HEK293 (cell line): ENCODE results near the gene CENPP.

Experiments used
- CTCF ChIA-PET: fragments of 350-600 bp; formaldehyde crosslinking; extraction: SDS; loops from one replicate; lab custom pipeline; 2021; ENCODE audit warnings: antibody characterized with exemption; lab: Yijun Ruan, JAX
- POLR2A ChIA-PET: fragments of 300-600 bp; formaldehyde crosslinking; extraction: SDS; loops from one replicate; lab custom pipeline; 2020; ENCODE audit warnings: antibody characterized with exemption, inconsistent platforms; lab: Yijun Ruan, JAX
- H3K27ac ChIP-seq: fragments of 200-500 bp; sonication (Bioruptor generic); 2 replicates; pipeline ENCODE4 v1.5.1; 2014; ENCODE audit warnings: low read depth, low read length, control low read depth, inconsistent platforms; ENCODE audit errors: extremely low read depth
- H3K36me3 ChIP-seq, 2 experiments: fragments of 200-500 bp in 1 of 2; sonication (Bioruptor generic) in 1 of 2; 1 replicate in 1 of 2; 2 replicates in 1 of 2; pipeline ENCODE4 v1.5.1; 2014 to 2017; ENCODE audit warnings: inconsistent platforms in 2 of 2, low read length in 2 of 2; ENCODE audit not compliant: control insufficient read depth in 2 of 2, insufficient read depth in 1 of 2
- H3K4me1 ChIP-seq: fragments of 200-500 bp; sonication (Bioruptor generic); 2 replicates; pipeline ENCODE4 v1.5.1; 2014; ENCODE audit warnings: mild to moderate bottlenecking, low read length, inconsistent platforms; ENCODE audit not compliant: control insufficient read depth, insufficient read depth
- H3K4me3 ChIP-seq: 2 replicates; pipeline ENCODE4 v1.5.1; 2011; ENCODE audit warnings: low read depth, mild to moderate bottlenecking, control low read depth, low read length, moderate library complexity
- H3K9me3 ChIP-seq: fragments of 200-500 bp; sonication (Bioruptor generic); 2 replicates; pipeline ENCODE4 v1.5.1; 2014; ENCODE audit warnings: low read depth, low read length, inconsistent platforms; ENCODE audit not compliant: control insufficient read depth, insufficient read depth
- HOXA7 ChIP-seq: sonication (generic); formaldehyde crosslinking; IDR thresholded peaks from 2 replicates; pipeline ENCODE4 v1.8.1; 2022; ENCODE audit warnings: missing genetic modification reagents, borderline replicate concordance
- HOXD13 ChIP-seq: sonication (generic); formaldehyde crosslinking; IDR thresholded peaks from 2 replicates; pipeline ENCODE4 v1.8.0; 2022; ENCODE audit warnings: missing genetic modification reagents, borderline replicate concordance
- PATZ1 ChIP-seq: fragments of 450-650 bp; formaldehyde crosslinking; IDR thresholded peaks from 2 replicates; pipeline ENCODE4 v1.5.1; 2016; ENCODE audit warnings: missing biosample characterization, missing genetic modification characterization
- PRDM1 ChIP-seq: fragments of 450-650 bp; formaldehyde crosslinking; IDR thresholded peaks from 2 replicates; pipeline ENCODE4; 2016; ENCODE audit warnings: missing biosample characterization, missing genetic modification characterization
- REPIN1 ChIP-seq: fragments of 450-650 bp; formaldehyde crosslinking; IDR thresholded peaks from 2 replicates; pipeline ENCODE4 v1.5.1; 2017; ENCODE audit warnings: missing biosample characterization, missing genetic modification characterization, low read depth
- SP3 ChIP-seq: fragments of 450-650 bp; formaldehyde crosslinking; IDR thresholded peaks from 2 replicates; pipeline ENCODE4 v1.5.1; 2016; ENCODE audit warnings: missing biosample characterization, missing genetic modification characterization
- ZBTB1 ChIP-seq: fragments of 450-650 bp; formaldehyde crosslinking; IDR thresholded peaks from 2 replicates; pipeline ENCODE4 v1.5.1; 2016; ENCODE audit warnings: missing biosample characterization, missing genetic modification characterization
- ZFP3 ChIP-seq: fragments of 450-650 bp; formaldehyde crosslinking; IDR thresholded peaks from 2 replicates; pipeline ENCODE4 v1.5.1; 2016; ENCODE audit warnings: low read depth, missing biosample characterization, missing genetic modification characterization
- ZNF114 ChIP-seq: fragments of 450-650 bp; formaldehyde crosslinking; IDR thresholded peaks from 2 replicates; pipeline ENCODE4 v1.5.0; 2017; ENCODE audit warnings: missing biosample characterization, missing genetic modification characterization
- ZNF140 ChIP-seq: fragments of 450-650 bp; formaldehyde crosslinking; IDR thresholded peaks from 2 replicates; pipeline ENCODE4 v1.5.1; 2016; ENCODE audit warnings: missing biosample characterization, missing genetic modification characterization
- ZNF146 ChIP-seq: fragments of 450-650 bp; formaldehyde crosslinking; IDR thresholded peaks from 2 replicates; pipeline ENCODE4 v1.5.1; 2016; ENCODE audit warnings: missing biosample characterization, missing genetic modification characterization
- ZNF184 ChIP-seq: fragments of 450-650 bp; IDR thresholded peaks from 2 replicates; pipeline ENCODE4 v1.5.1; 2018; ENCODE audit warnings: missing biosample characterization, mild to moderate bottlenecking, missing genetic modification characterization
- ZNF2 ChIP-seq: fragments of 450-650 bp; formaldehyde crosslinking; IDR thresholded peaks from 2 replicates; pipeline ENCODE4 v1.5.1; 2016; ENCODE audit warnings: missing biosample characterization, missing genetic modification characterization
- ZNF302 ChIP-seq: fragments of 450-650 bp; formaldehyde crosslinking; IDR thresholded peaks from 2 replicates; pipeline ENCODE4 v1.5.1; 2016; ENCODE audit warnings: missing biosample characterization, missing genetic modification characterization, low read depth
- ZNF324 ChIP-seq: fragments of 450-650 bp; formaldehyde crosslinking; IDR thresholded peaks from 2 replicates; pipeline ENCODE4 v1.5.1; 2016; ENCODE audit warnings: missing biosample characterization, missing genetic modification characterization
- ZNF423 ChIP-seq: fragments of 450-650 bp; formaldehyde crosslinking; IDR thresholded peaks from 2 replicates; pipeline ENCODE4 v1.5.1; 2016; ENCODE audit warnings: missing biosample characterization, missing genetic modification characterization
- ZNF501 ChIP-seq: fragments of 450-650 bp; formaldehyde crosslinking; IDR thresholded peaks from 2 replicates; pipeline ENCODE4 v1.5.1; 2016; ENCODE audit warnings: missing biosample characterization, missing genetic modification characterization
- ZNF518A ChIP-seq: fragments of 450-650 bp; formaldehyde crosslinking; conservative IDR thresholded peaks from 2 replicates; pipeline ENCODE4 v1.5.1; 2016; ENCODE audit warnings: low read depth, missing biosample characterization, missing genetic modification characterization
- ZNF549 ChIP-seq: fragments of 450-650 bp; IDR thresholded peaks from 2 replicates; pipeline ENCODE4 v1.5.1; 2018; ENCODE audit warnings: missing biosample characterization, missing genetic modification characterization, mild to moderate bottlenecking, inconsistent platforms, moderate library complexity
- ZNF555 ChIP-seq: fragments of 450-650 bp; formaldehyde crosslinking; conservative IDR thresholded peaks from 2 replicates; pipeline ENCODE4 v1.5.1; 2017; ENCODE audit warnings: missing biosample characterization, mild to moderate bottlenecking, missing genetic modification characterization, inconsistent platforms
- ZNF571 ChIP-seq: fragments of 450-650 bp; formaldehyde crosslinking; IDR thresholded peaks from 2 replicates; pipeline ENCODE4 v1.5.0; 2017; ENCODE audit warnings: missing biosample characterization, missing genetic modification characterization
- ZNF596 ChIP-seq: fragments of 450-650 bp; IDR thresholded peaks from 2 replicates; pipeline ENCODE4 v1.5.0; 2018; ENCODE audit warnings: missing biosample characterization, mild to moderate bottlenecking, missing genetic modification characterization, moderate library complexity
- ZNF658 ChIP-seq: fragments of 450-650 bp; formaldehyde crosslinking; IDR thresholded peaks from 2 replicates; pipeline ENCODE4; 2016; ENCODE audit warnings: missing biosample characterization, missing genetic modification characterization
- ZNF776 ChIP-seq: fragments of 450-650 bp; formaldehyde crosslinking; IDR thresholded peaks from 2 replicates; pipeline ENCODE4 v1.5.0; 2017; ENCODE audit warnings: missing biosample characterization, missing genetic modification characterization, borderline replicate concordance
- TF ChIP-seq, protein P1 (sequence below): fragments of 450-650 bp; formaldehyde crosslinking; IDR thresholded peaks from 2 replicates; pipeline ENCODE4 v1.5.1; 2016; ENCODE audit warnings: missing biosample characterization, missing genetic modification characterization

Gene CENPP

GRCh38 chr9:92527832-92528521 lies 202.2 kb downstream of the CENPP start (continued):
- TF ChIP-seq ZNF571 (no peak), ZNF114 (no peak), ZNF555 (tag by site-specific recombination) (no peak), ZNF302 (no peak), ZNF596 (tag by site-specific recombination) (no peak), ZNF549 (tag by site-specific recombination) (no peak), ZNF518A (tag by site-specific recombination) (no peak), ZNF140 (tag by site-specific recombination) (no peak), ZNF658 (tag by site-specific recombination) (no peak), PATZ1 (no peak), HOXD13 (CRISPR knock-in tag) (no peak), HOXA7 (no peak), ZNF423 (tag by site-specific recombination) (no peak)

- H3K36me3 ChIP-seq = no peaks in the 10 kb centered on the region
- TF ChIP-seq ZNF776 (tag by site-specific recombination) = no peak
- TF ChIP-seq ZNF146 (tag by site-specific recombination) = no peak
- TF ChIP-seq, protein P1, sequence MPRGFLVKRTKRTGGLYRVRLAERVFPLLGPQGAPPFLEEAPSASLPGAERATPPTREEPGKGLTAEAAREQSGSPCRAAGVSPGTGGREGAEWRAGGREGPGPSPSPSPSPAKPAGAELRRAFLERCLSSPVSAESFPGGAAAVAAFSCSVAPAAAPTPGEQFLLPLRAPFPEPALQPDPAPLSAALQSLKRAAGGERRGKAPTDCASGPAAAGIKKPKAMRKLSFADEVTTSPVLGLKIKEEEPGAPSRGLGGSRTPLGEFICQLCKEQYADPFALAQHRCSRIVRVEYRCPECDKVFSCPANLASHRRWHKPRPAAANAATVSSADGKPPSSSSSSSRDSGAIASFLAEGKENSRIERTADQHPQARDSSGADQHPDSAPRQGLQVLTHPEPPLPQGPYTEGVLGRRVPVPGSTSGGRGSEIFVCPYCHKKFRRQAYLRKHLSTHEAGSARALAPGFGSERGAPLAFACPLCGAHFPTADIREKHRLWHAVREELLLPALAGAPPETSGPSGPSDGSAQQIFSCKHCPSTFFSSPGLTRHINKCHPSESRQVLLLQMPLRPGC = no peak
- no peak for TF ChIP-seq ZNF324 (tag by site-specific recombination)
- no peak for TF ChIP-seq ZFP3 (tag by site-specific recombination)
- TF ChIP-seq HOXD13 (CRISPR knock-in tag) = no peak
- no peak for TF ChIP-seq ZNF596 (tag by site-specific recombination)
- TF ChIP-seq REPIN1 (tag by site-specific recombination) = no peak
- no peak for TF ChIP-seq SP3 (tag by site-specific recombination)
- no peak for TF ChIP-seq PRDM1
- no peak for TF ChIP-seq ZNF501 (tag by site-specific recombination)
- no peak for TF ChIP-seq ZNF184 (tag by site-specific recombination)
- TF ChIP-seq ZBTB1 (tag by site-specific recombination) = no peak
- no peak for TF ChIP-seq ZNF2 (tag by site-specific recombination)
- ChIA-PET POLR2A (no interaction called here), CTCF (interaction anchor here (0.6 kb wide), 1 partner anchor 271 kb away, joined by 4 read pairs; no protein-coding TSS in a partner anchor)
- no peak overlapping the region for H3K4me3 ChIP-seq
- no peak overlapping the region for H3K27ac ChIP-seq
- no peaks in the 10 kb centered on the region for H3K9me3 ChIP-seq
- H3K4me1 ChIP-seq = no peaks in the 10 kb centered on the region
These were observed 202.7 kb downstream of the CENPP start for GRCh38 chr9:92528522-92528849.
